ENCODE measurements around the gene MUC5AC. TPM values are rescaled to one million over a fixed set of nuclear protein-coding genes. Genes with fewer than 3 reads are reported as not detected.

Gene MUC5AC
- total RNA-seq, 1 experiment from 2014 or later, result under 0.01 TPM

DNA sequence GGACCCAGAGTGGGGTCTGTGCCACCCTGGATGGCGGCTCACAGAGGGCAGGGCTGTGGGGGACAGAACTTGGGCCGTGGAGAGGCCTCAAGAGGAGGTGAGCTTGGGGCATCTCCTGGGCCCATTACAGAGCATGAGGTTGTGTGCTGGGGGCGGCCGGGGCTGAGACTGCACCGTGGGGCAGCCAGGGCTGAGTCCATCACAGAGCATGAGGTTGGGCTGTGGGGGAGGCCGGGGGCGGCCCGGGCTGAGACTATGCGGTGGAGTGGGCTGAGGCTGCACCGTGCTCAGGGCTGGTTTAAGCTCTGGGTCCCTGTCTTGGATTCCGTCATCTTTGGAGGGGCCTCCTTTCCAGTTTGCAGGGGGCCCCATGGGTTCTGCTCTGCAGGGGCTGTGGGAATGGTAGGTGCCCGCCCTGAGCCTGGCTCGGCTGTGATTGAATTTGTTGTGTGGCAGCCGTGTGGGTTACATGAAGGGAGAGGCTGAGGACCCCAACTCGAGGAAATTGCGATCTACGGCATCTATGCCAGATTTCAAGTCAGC, 38.1 kb upstream of the MUC5AC start:
- Histone ChIP-seq H3K36me3 (ENCODE audit: control insufficient read depth in 1 of 2, insufficient read depth in 2 of 2, low read length in 2 of 2) (no peaks in the 10 kb centered on the region), H3K4me2 (ENCODE audit: low read length) (no peak overlapping the region), H3K27ac (ENCODE audit: low read depth, low read length) (no peak overlapping the region), H3K79me2 (ENCODE audit: insufficient read depth, low read length) (no peaks in the 10 kb centered on the region), H3K9me2 (ENCODE audit: insufficient read depth) (no peaks in the 10 kb centered on the region), H3K9me3 (ENCODE audit: control insufficient read depth in 1 of 2, insufficient read depth in 1 of 2, low read depth in 1 of 2, low read length in 2 of 2) (no peaks in the 10 kb centered on the region), H3K4me1 (ENCODE audit: control insufficient read depth in 1 of 2, insufficient read depth in 2 of 2, low read length in 2 of 2) (no peaks in the 10 kb centered on the region; a peak in 1 of 4 replicates), H3K9ac (ENCODE audit: low read length) (no peak overlapping the region), H2AFZ (ENCODE audit: low read depth, low read length, poor library complexity, severe bottlenecking) (no peak overlapping the region), H3K4me3 (replicated peaks in 1 of 2; ENCODE audit: low read depth in 1 of 2, low read length in 2 of 2) (no peak overlapping the region), H4K20me1 (ENCODE audit: insufficient read depth) (no peaks in the 10 kb centered on the region), H3K27me3 (ENCODE audit: insufficient read depth, low read length) (peaks cover 11% of the 10 kb centered on the region)
- CTCF ChIA-PET, result no interaction called here
- POLR2A ChIA-PET, result no interaction called here
- no peak for DNase-seq (ENCODE audit: low read depth, low spot score)
- no peak for ATAC-seq
- BruUV-seq (replicated peaks), result no TSS peak
- RAD21 ChIA-PET (ENCODE audit: low non-redundant PET in 1 of 2, low total read pairs in 2 of 2, uncharacterized antibody in 2 of 2, unreplicated experiment in 2 of 2), result no interaction called here
- TF ChIP-seq JUND (IDR thresholded peaks at IDR 0.05), result no peak
- TF ChIP-seq ELF1 (IDR thresholded peaks at IDR 0.05; ENCODE audit: borderline replicate concordance, low read depth), result no peak
- TF ChIP-seq FOSL1 (IDR thresholded peaks at IDR 0.05; ENCODE audit: low read depth), result no peak
- TF ChIP-seq, protein P1, sequence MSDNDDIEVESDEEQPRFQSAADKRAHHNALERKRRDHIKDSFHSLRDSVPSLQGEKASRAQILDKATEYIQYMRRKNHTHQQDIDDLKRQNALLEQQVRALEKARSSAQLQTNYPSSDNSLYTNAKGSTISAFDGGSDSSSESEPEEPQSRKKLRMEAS (IDR thresholded peaks at IDR 0.05), result no peak
- TF ChIP-seq, protein P2, sequence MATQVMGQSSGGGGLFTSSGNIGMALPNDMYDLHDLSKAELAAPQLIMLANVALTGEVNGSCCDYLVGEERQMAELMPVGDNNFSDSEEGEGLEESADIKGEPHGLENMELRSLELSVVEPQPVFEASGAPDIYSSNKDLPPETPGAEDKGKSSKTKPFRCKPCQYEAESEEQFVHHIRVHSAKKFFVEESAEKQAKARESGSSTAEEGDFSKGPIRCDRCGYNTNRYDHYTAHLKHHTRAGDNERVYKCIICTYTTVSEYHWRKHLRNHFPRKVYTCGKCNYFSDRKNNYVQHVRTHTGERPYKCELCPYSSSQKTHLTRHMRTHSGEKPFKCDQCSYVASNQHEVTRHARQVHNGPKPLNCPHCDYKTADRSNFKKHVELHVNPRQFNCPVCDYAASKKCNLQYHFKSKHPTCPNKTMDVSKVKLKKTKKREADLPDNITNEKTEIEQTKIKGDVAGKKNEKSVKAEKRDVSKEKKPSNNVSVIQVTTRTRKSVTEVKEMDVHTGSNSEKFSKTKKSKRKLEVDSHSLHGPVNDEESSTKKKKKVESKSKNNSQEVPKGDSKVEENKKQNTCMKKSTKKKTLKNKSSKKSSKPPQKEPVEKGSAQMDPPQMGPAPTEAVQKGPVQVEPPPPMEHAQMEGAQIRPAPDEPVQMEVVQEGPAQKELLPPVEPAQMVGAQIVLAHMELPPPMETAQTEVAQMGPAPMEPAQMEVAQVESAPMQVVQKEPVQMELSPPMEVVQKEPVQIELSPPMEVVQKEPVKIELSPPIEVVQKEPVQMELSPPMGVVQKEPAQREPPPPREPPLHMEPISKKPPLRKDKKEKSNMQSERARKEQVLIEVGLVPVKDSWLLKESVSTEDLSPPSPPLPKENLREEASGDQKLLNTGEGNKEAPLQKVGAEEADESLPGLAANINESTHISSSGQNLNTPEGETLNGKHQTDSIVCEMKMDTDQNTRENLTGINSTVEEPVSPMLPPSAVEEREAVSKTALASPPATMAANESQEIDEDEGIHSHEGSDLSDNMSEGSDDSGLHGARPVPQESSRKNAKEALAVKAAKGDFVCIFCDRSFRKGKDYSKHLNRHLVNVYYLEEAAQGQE (IDR thresholded peaks at IDR 0.05; ENCODE audit: low read depth), result no peak
- no peak for TF ChIP-seq POLR2AphosphoS5 (IDR thresholded peaks at IDR 0.05; ENCODE audit: low read depth, low read length)
- no peak for TF ChIP-seq EZH2 (IDR thresholded peaks at IDR 0.05)
- no peak for TF ChIP-seq POLR2A (IDR thresholded peaks at IDR 0.05; ENCODE audit: borderline replicate concordance, extremely low read depth, insufficient read depth, insufficient read length)
- TF ChIP-seq RAD21 (IDR thresholded peaks at IDR 0.05; ENCODE audit: low read depth), result no peak
- intact Hi-C loops (cut with micrococcal nuclease), result no loop called here
